ENCODE results near the gene RPH3AL.

- TF ChIP-seq CTCF (IDR thresholded peaks at IDR 0.05) (no peak), POLR2A (IDR thresholded peaks at IDR 0.05) (no peak)
These were observed 32.1 kb upstream of the RPH3AL start for GRCh38 chr17:384622-385177.

Measured in testis (tissue), 2 donors.